HepG2 (cell line): Measurements from ENCODE around the gene MTA3. TPM values are rescaled to one million over a fixed set of nuclear protein-coding genes. Genes with fewer than 3 reads are reported as not detected.
A peak's percentile ranks its signal among the peaks of the same experiment; 100 is the strongest.

Source experiments
- ATAC-seq: fragments of 200-7000 bp; cut with Tn5 transposase; 3 replicates; pipeline ENCODE4 v1.9.1; 2020; ENCODE audit warnings: mild to moderate bottlenecking, moderate library complexity
- BruUV-seq: library from RNA; stranded (reverse); fragments of 400-500 nt; replicated peaks from 2 replicates; lab custom pipeline; 2021; lab: Mats Ljungman, UMichigan
- CTCF ChIA-PET: fragments of 300-600 bp; formaldehyde crosslinking; extraction: SDS; loops from one replicate; lab custom pipeline; 2021; ENCODE audit warnings: low total read pairs, inconsistent platforms, low intra/inter-chr PET ratio; lab: Yijun Ruan, JAX
- POLR2A ChIA-PET: fragments of 350-600 bp; sonication (Branson Sonifier 250); formaldehyde crosslinking; loops from one replicate; lab custom pipeline; 2020; ENCODE audit warnings: antibody characterized with exemption, inconsistent platforms; lab: Yijun Ruan, JAX
- DNase-seq: peaks from one replicate; pipeline ENCODE4 v3.0.0-alpha.2; 2015; ENCODE audit warnings: low spot score
- FAIRE-seq: peaks from 3 replicates; lab custom pipeline; 2011; peaks lifted over from hg19 to GRCh38; lab: Jason Lieb, UNC
- H2AFZ ChIP-seq: one replicate; pipeline ENCODE4 v1.6.1; 2011; ENCODE audit warnings: low read length, inconsistent platforms
- H3K27ac ChIP-seq: fragments of 300-600 bp; 3 replicates; pipeline ENCODE4 v1.8.0; 2011; ENCODE audit warnings: mixed run types, mild to moderate bottlenecking, mixed read lengths, low read length, inconsistent platforms; ENCODE audit not compliant: insufficient read depth; ENCODE audit errors: extremely low read length
- H3K27me3 ChIP-seq, 2 experiments: fragments of 200-600 bp in 1 of 2; 2 replicates in 1 of 2; 3 replicates in 1 of 2; pipeline versions ENCODE4 v1.6.0 to v1.8.0; 2011; ENCODE audit warnings: low read length in 2 of 2, mild to moderate bottlenecking in 2 of 2, moderate library complexity in 2 of 2, inconsistent platforms in 1 of 2; ENCODE audit not compliant: insufficient read depth in 2 of 2, control insufficient read depth in 1 of 2
- H3K36me3 ChIP-seq, 2 experiments: fragments of 200-600 bp in 1 of 2; replicated peaks in 1 of 2; 2 replicates in 1 of 2; 3 replicates in 1 of 2; pipeline versions ENCODE4 v1.5.1 to v1.8.0; 2011; ENCODE audit warnings: low read length in 2 of 2, inconsistent platforms in 1 of 2; ENCODE audit not compliant: insufficient read depth in 2 of 2, control insufficient read depth in 1 of 2
- H3K4me1 ChIP-seq: 2 replicates; pipeline ENCODE4 v1.5.1; 2012; ENCODE audit warnings: low read length, inconsistent platforms; ENCODE audit not compliant: insufficient read depth
- H3K4me2 ChIP-seq: 2 replicates; pipeline ENCODE4 v1.6.0; 2011; ENCODE audit warnings: low read depth, low read length, inconsistent platforms
- H3K4me3 ChIP-seq, 3 experiments: fragments of 200-600 bp in 1 of 3; sonication (generic), shearing (Covaris generic) in 1 of 3; replicated peaks in 1 of 3; 2 replicates each; pipeline ENCODE4 v1.5.1; 2011 to 2016; ENCODE audit warnings: low read length in 3 of 3, inconsistent platforms in 2 of 3, low read depth in 2 of 3, mild to moderate bottlenecking in 2 of 3, control low read depth in 1 of 3, mixed read lengths in 1 of 3; ENCODE audit not compliant: insufficient read depth in 1 of 3
- H3K79me2 ChIP-seq: one replicate; pipeline ENCODE4 v1.6.1; 2011; ENCODE audit warnings: low read length, inconsistent platforms; ENCODE audit not compliant: insufficient read depth
- H3K9ac ChIP-seq: 2 replicates; pipeline ENCODE4 v1.6.0; 2011; ENCODE audit warnings: mild to moderate bottlenecking, low read depth, low read length, inconsistent platforms; ENCODE audit not compliant: insufficient read depth
- H3K9me3 ChIP-seq: 2 replicates; pipeline ENCODE4 v1.5.1; 2012; ENCODE audit warnings: mild to moderate bottlenecking, low read length
- H4K20me1 ChIP-seq: 2 replicates; pipeline ENCODE4 v1.6.0; 2011; ENCODE audit warnings: inconsistent platforms, mild to moderate bottlenecking, low read length, moderate library complexity; ENCODE audit not compliant: insufficient read depth
- AFF4 ChIP-seq: sonication (generic); formaldehyde crosslinking; IDR thresholded peaks from 2 replicates; pipeline ENCODE4 v1.4.0; 2020; ENCODE audit warnings: missing genetic modification reagents
- ATF6 ChIP-seq: sonication (generic); formaldehyde crosslinking; conservative IDR thresholded peaks from 2 replicates; pipeline ENCODE4 v1.4.0; 2020; ENCODE audit warnings: missing genetic modification reagents
- CHCHD3 ChIP-seq: sonication (generic); formaldehyde crosslinking; IDR thresholded peaks from 2 replicates; pipeline ENCODE4 v1.8.0; 2022; ENCODE audit warnings: mild to moderate bottlenecking, missing genetic modification reagents, moderate library complexity
- HNRNPLL ChIP-seq: fragments of 200-400 bp; formaldehyde crosslinking; IDR thresholded peaks from 2 replicates; pipeline ENCODE4 v1.6.1; 2017; ENCODE audit warnings: mild to moderate bottlenecking, low read depth, low read length; ENCODE audit not compliant: poor library complexity, severe bottlenecking
- KDM4B ChIP-seq: sonication (generic); formaldehyde crosslinking; IDR thresholded peaks from 2 replicates; pipeline ENCODE4 v1.4.0; 2020; ENCODE audit warnings: missing genetic modification reagents
- MAFG ChIP-seq: sonication (generic); formaldehyde crosslinking; IDR thresholded peaks from 2 replicates; pipeline ENCODE4 v1.5.1; 2020; ENCODE audit warnings: mild to moderate bottlenecking, missing genetic modification reagents
- TCF7L2 ChIP-seq: IDR thresholded peaks from 2 replicates; pipeline ENCODE4 v1.6.1; 2011; ENCODE audit warnings: mild to moderate bottlenecking, low read depth, low read length, moderate library complexity
- TEAD3 ChIP-seq: optimal IDR thresholded peaks from 2 replicates; pipeline ENCODE3; 2016; ENCODE audit warnings: borderline replicate concordance
- ZBTB10 ChIP-seq: sonication (generic); formaldehyde crosslinking; IDR thresholded peaks from 2 replicates; pipeline ENCODE4 v1.4.0; 2020; ENCODE audit warnings: missing genetic modification reagents, borderline replicate concordance
- ZNF605 ChIP-seq: sonication (generic); formaldehyde crosslinking; IDR thresholded peaks from 2 replicates; pipeline ENCODE4 v1.8.0; 2022; ENCODE audit warnings: mild to moderate bottlenecking, missing genetic modification reagents
- ZNF740 ChIP-seq: sonication (generic); formaldehyde crosslinking; IDR thresholded peaks from 2 replicates; pipeline ENCODE4 v1.4.0; 2020; ENCODE audit warnings: missing genetic modification reagents
- ZNF768 ChIP-seq: sonication (generic); formaldehyde crosslinking; IDR thresholded peaks from 2 replicates; pipeline ENCODE4 v1.4.0; 2020; ENCODE audit warnings: missing genetic modification reagents
- ZSCAN21 ChIP-seq: sonication (generic); formaldehyde crosslinking; IDR thresholded peaks from 2 replicates; pipeline ENCODE4 v1.8.0; 2022; ENCODE audit warnings: mild to moderate bottlenecking, missing genetic modification reagents, moderate library complexity, borderline replicate concordance
- WGBS: methylation state at CpG from one replicate; pipeline ENCODE4 v1.1.6; 2017; ENCODE audit warnings: low lambda C conversion rate; 5-methylcytosine and 5-hydroxymethylcytosine counted together
- in situ Hi-C: cut with HindIII; loops from 2 replicates; pipeline ENCODE4 v1.10.0; 2017; ENCODE audit warnings: low pct_unique_long_range_greater_than_20kb; ENCODE audit not compliant: extremely low pct_ligation_motif_present
- intact Hi-C: fragments of 100-400 bp; cut with micrococcal nuclease; formaldehyde crosslinking; loops from one replicate; pipeline ENCODE4 v1.10.0; 2022; ENCODE audit not compliant: unreplicated experiment
- polyA plus RNA-seq, 8 experiments: library from polyadenylated mRNA; depleted of rRNA in 3 of 8; stranded (reverse) in 7 of 8; unstranded in 1 of 8; fragments of >200 nt; fragmentation: Illumina TruSeq in 4 of 8; extraction: Trizol in 4 of 8; gene quantifications; 2 replicates each; pipeline versions ENCODE4 v1.2.1 to v1.2.3, GENCODE V29; 2011 to 2016; ENCODE audit warnings: low read depth in 4 of 8, missing spikeins in 1 of 8, mixed read lengths in 1 of 8; ENCODE audit not compliant: insufficient read depth in 1 of 8
- total RNA-seq, 5 experiments: library from RNA; depleted of rRNA; stranded (reverse); fragments of >200 nt; fragmentation: Illumina TruSeq; extraction: Trizol; gene quantifications; 2 replicates each; pipeline ENCODE4 v1.2.3, GENCODE V29; 2016; ENCODE audit warnings: low read depth in 1 of 5

MTA3 gene
- total and polyA plus RNA-seq, 2 of the 13 experiments (the other 11 are each of a cell fraction or from before 2014, with no cell fraction given): 48.8 to 77.8 TPM

- CTCF ChIA-PET: no interaction called here
- TF ChIP-seq KDM4B (CRISPR knock-in tag): no peak
- TF ChIP-seq TCF7L2: no peak
- TF ChIP-seq MAFG (CRISPR knock-in tag): peak; percentile 63; the same call in 1 of the 2 replicates
- no peak for TF ChIP-seq ZNF605 (CRISPR knock-in tag)
- no peak for TF ChIP-seq ZBTB10 (CRISPR knock-in tag)
- peak; percentile 59 for TF ChIP-seq TEAD3 (CRISPR knock-in tag)
- no peak for TF ChIP-seq ZNF740 (CRISPR knock-in tag)
- TF ChIP-seq AFF4 (CRISPR knock-in tag): no peak
- TF ChIP-seq ATF6: no peak
- TF ChIP-seq ZNF768 (CRISPR knock-in tag): no peak
- TF ChIP-seq ZSCAN21: no peak
- no peak for TF ChIP-seq HNRNPLL
- no peak for TF ChIP-seq CHCHD3 (CRISPR knock-in tag)
These were observed 125.5 kb downstream of the MTA3 start for GRCh38 chr2:42693688-42694479.

More at GRCh38 chr2:42693688-42694479, 125.5 kb downstream of the MTA3 start:
- DNase-seq (no peak), ATAC-seq (peak; percentile 77), FAIRE-seq (no peak)
- H2AFZ ChIP-seq: no peak overlapping the region
- in situ Hi-C loops (no loop called here), intact Hi-C loops (no loop called here)
- no peaks in the 10 kb centered on the region for H3K27me3 ChIP-seq
- no peaks in the 10 kb centered on the region for H3K4me1 ChIP-seq
- WGBS: 93% methylated on average over 5 of the region's 5 CpGs
- POLR2A ChIA-PET: no interaction called here
- no peak overlapping the region for H3K4me3 ChIP-seq
- no peaks in the 10 kb centered on the region for H3K9me3 ChIP-seq
- H3K4me2 ChIP-seq: no peak overlapping the region
- no peak overlapping the region for H3K27ac ChIP-seq
- no peaks in the 10 kb centered on the region; the same call in 1 of the 2 replicates for H4K20me1 ChIP-seq
- no TSS peak for BruUV-seq
- no peak overlapping the region for H3K9ac ChIP-seq
- H3K36me3 ChIP-seq: peaks cover 0 to 24% of the 10 kb centered on the region in 2 experiments; a peak in 4 of 5 replicates
- H3K79me2 ChIP-seq: no peaks in the 10 kb centered on the region
